GM23248 (cell line): ENCODE results near the gene EBF3.

Source experiments
- EZH2 ChIP-seq: fragments of 200-600 bp; sonication (generic); IDR thresholded peaks from 2 replicates; pipeline ENCODE4 v1.6.1; 2018; ENCODE audit warnings: antibody characterized with exemption, mild to moderate bottlenecking; ENCODE audit not compliant: insufficient read depth, poor library complexity, severe bottlenecking
- EZH2phosphoT487 ChIP-seq: fragments of 200-600 bp; sonication (generic); IDR thresholded peaks from 2 replicates; pipeline ENCODE4 v1.6.1; 2018; ENCODE audit warnings: antibody characterized with exemption, moderate library complexity, mild to moderate bottlenecking, low read depth; ENCODE audit not compliant: insufficient read depth

DNA sequence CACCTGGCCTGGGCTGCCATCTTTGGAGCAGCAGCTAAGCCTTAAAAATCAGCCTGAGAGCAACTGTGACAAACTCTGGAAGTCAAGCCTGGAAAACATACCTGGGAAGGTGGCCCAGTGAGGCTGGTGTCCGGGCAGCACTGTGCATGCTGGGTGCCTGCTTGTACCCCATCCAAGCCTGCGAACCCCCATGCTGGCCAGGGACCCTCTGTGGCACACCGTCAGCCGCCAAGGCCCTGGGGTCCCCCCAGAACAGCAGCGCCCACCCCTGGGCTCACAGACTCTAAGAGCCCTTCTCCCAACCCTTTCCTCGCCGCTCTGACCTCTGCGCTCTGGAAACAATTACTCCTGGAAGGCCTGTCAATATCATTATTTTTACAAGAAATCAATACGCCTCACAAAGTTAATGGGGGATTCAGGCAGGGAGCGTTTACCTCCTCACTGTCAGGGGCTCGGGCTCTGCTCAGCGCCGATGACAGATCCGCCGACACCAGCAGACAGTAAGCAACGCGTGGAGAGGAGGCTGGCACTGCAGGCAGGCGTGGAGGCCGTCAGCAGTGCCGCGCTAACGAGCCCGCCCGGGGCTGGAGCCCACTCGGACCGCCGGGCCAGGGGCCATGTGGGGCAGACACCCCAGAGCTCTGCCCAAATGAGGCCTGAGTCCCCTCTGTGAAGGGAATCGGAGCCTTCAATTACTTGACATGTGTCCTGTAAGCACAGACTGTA is 54.4 kb downstream of the EBF3 start:
- TF ChIP-seq EZH2phosphoT487: no peak
- no peak for TF ChIP-seq EZH2
